Measurements from ENCODE around the gene EDRF1.

DNA sequence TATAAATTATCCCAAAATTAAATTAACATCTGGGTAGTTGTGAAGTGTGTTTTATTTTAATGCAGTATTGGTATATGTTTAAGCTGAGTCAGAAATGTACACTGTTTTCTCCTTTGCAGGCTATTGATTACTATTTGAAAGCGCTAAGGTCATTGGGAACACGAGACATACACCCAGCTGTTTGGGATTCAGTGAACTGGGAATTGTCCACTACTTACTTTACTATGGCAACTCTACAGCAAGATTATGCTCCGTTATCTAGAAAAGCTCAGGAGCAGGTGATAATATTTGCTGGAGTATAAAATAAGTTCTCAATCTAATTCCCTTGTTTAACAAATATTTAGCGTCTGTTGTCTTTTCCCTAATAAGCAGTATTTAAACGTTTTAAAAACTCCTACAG, 27.9 kb downstream of the EDRF1 start:
- TF ChIP-seq POLR2A (IDR thresholded peaks at IDR 0.05) = no peak
- TF ChIP-seq CTCF (IDR thresholded peaks at IDR 0.05) = no peak
